Fibroblast of skin of scalp (primary cell): ENCODE data around the gene COBL.
"Not testable (repeated sequence)": the region's sequence is repeated elsewhere in the genome, so short reads cannot be mapped to it uniquely, and the experiment has no call there.

Source experiments
- DNase-seq: peaks from one replicate; pipeline ENCODE4 v3.0.0-alpha.2; 2013

COBL gene

DNA sequence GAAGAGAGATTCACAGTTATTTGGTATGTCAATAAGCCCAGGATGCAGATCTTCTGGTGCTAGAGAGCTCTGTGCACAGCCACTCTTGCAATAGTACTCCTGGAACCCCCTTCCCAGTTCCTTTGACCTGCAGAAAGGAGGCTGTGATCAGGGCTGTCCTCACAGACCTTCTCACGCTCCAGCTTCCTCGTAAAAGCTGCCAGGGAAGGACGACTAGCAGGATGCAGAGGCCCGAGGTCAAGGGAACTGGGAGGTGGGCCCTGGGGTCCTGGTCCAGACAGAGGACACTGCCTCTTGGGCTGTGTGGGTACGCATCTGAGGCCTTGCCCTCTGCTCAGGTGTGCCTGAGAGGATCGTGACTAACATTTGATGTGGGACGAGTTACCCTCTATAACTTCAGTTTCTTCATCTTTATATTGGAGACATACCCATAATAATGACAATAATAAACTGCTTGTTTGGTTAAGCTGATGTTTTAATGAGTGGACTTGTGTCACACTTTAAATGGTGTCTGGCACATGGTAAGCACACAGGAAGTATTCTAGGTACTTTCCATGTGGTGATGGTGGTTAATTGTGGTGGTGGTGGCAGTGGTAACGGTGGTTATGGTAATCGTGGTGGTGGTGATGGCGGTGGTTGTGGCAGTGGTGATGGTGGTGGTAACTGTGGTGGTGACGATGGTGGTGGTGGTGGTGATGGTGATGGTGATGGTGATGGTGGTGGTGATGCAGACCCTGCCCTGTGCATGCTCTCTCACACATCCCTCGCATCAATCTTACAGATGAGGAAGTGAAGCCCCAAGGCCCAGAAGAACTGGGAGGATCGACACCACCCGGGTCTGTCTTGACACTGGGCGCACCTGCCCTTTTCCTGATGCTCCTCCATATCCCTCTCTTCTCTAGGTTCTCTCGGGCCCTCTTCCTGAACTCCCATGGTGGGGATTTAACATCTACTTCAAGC, 298.8 kb downstream of the COBL start:
- no peak for DNase-seq

- DNase-seq = no peak
These were observed 300.1 kb downstream of the COBL start for GRCh38 chr7:51016546-51016945.

GRCh38 chr7:51015581-51015980, 301.0 kb downstream of the COBL start:
- DNase-seq = no peak

DNA sequence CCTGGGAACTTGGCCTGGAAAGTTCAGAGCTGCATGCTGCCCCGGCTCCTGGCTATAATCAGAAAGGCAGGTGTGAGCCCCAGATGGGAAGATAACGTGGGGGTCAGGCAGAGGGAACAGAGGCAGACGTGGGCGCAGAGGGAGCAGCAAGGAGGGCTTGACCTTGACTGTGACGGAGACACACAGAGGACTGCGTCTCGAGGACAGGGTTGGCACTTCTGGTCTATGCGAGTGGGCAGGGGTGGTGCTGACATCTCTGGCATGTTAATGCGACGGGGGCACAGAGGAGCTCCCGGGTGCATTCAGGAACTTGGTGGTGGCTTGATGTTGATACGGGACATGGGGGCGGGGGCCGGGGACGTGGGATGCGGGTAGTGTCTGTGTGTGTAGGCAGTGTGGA, 301.8 kb downstream of the COBL start:
- DNase-seq = no peak

DNA sequence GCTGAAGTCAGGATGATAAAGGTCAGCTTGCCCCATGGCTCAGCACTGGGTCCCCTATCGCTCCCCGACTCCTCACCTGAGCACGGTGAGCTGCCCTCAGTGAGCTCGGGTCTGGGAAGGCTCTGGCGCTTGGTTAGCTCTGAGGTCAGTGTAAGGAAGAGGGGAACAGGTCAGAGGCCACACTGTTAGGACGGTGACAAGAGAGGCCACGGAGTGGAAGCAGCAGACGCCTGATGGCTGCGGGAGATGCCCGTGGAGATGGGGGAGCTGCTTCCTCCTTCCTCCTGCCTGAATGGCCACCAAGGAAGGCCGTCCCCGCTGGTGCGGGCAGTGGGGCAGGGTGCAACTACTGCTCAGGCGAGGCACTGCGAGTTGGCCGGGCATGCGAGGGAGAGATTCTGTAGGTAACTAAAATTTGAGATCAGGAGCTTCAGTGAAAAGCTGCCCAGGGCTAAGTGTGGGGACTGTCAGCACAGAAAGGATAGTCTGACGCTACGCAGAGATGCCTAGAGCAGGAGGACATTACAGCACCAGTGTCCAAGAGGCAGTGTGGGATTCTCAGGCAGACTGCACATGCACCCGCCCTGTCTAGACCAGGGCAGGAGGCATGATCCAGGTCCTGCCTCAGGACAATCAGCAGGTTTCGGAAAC, 302.6 kb downstream of the COBL start:
- DNase-seq = no peak

- no peak for DNase-seq
These were observed 303.3 kb downstream of the COBL start for GRCh38 chr7:51013218-51013786.

- DNase-seq = no peak
These were observed 303.9 kb downstream of the COBL start for GRCh38 chr7:51012569-51013217.

- DNase-seq = no peak
These were observed 304.8 kb downstream of the COBL start for GRCh38 chr7:51011710-51012350.

- no peak for DNase-seq
These were observed 306.1 kb downstream of the COBL start for GRCh38 chr7:51010534-51010933.

GRCh38 chr7:51009716-51010496, 306.7 kb downstream of the COBL start:
- peak; percentile 39 for DNase-seq

- DNase-seq = peak; percentile 22
These were observed 308.8 kb downstream of the COBL start for GRCh38 chr7:51007551-51008505.

GRCh38 chr7:51006483-51007235, 309.9 kb downstream of the COBL start:
- DNase-seq = no peak

DNA sequence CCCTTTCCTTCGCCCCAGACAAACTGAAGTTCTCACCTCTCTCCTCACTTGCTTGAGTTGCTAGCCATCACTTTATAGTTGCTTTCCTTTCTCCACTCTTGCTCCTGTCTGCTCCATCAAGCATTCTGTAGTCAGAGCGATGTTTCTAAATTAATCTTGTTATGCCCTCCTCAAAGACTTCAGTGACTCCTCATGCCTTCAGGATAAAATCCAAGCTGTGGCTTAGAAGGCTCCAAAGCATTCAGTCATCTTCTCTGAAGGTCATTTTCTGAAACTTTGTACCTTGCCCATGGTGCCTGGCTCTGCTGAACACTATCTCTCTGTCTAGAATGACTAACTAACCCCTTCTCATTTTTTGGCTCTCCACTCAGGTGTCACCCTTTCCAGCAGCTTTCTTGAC, 311.5 kb downstream of the COBL start:
- DNase-seq = no peak

DNA sequence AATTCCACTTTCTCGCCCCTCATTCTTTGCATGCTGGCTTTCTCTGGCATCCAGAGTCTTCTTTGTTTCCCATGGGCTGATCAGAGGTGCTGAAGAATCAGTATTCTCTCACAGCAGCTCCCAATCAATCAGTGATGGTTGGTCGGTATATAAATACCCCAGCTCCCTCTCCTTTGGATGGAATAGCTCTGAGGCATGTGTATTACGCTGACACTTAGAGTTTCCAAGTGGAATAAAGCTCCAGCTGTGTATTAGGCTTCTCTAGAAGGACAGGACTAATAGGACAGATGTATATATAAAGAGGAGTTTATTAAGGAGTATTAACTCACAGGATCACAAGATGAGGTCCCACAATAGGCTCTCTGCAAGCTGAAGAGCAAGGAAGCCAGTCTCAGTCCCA, 315.7 kb downstream of the COBL start:
- DNase-seq = no peak

GRCh38 chr7:50994753-50995319, 321.8 kb downstream of the COBL start:
- no peak for DNase-seq

GRCh38 chr7:50990214-50990613, 326.4 kb downstream of the COBL start:
- DNase-seq = not testable (repeated sequence)

DNA sequence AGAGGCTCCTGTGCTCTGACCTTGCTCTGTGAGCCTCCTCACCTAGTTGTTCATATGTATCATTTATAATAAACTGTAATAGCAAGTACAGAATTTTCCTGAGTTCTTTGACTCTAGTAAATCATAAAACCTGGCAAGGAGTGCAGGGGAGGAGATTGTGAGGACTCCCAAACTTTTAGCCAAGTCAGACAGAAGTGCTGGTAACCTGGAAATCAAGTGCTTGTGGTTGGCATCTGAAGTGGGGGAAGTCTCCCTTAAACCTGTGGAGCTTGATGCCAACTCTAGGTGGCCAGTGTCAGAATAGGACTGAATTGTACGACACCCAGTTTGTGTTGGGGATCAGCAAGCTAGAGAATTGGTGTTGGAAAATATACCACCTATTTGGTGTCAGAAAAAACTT, 327.6 kb downstream of the COBL start:
- DNase-seq = no peak

DNA sequence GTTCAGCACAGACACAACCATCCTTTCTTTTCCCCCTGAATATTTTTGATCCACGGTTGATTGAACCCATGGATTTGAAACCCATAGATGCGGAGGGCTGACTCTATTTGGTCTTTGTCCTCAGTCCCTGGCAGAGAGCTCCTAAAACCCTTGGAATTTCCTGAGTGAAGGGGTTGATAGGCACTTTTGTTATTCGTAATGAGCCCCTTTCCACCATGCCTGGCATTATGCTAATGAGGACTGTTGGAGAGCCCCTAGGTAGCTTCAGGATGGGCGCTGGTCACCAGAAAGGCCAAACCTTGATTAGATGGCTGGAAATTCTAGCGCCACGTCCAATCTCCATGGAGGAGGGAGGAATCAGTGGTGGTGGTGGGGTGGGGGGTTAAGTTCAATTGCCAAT, 328.1 kb downstream of the COBL start:
- no peak for DNase-seq

DNA sequence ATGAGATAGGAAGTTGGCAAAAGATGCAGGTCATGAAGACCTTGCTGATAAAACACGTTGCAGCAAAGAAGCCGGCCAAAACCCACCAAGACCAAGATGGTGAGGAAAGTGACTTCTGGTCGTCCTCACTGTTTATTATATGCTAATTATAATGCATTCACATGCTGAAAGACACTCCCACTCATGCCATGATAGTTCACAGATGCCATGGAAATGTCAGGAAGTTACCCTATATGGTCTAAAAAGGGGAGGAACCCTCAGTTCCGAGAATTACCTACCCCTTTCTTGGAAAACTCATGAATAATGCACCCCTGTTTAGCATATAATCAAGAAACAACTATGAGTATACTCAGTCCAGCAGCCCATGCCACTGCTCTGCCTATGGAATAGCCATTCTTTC, 331.5 kb downstream of the COBL start:
- no peak for DNase-seq
